GM12892 (cell line): ENCODE results near the gene UGT1A10.

Experiments
- POLR2A ChIP-seq: IDR thresholded peaks from 2 replicates; pipeline ENCODE4 v1.6.1; 2011; ENCODE audit warnings: low read depth, low read length, control low read depth
- POLR2AphosphoS5 ChIP-seq: IDR thresholded peaks from 2 replicates; pipeline ENCODE4 v1.6.1; 2011; ENCODE audit warnings: low read depth, low read length, control low read depth

- no peak for TF ChIP-seq POLR2AphosphoS5
- TF ChIP-seq POLR2A = no peak
Measured at GRCh38 chr2:233810385-233810784, 174.1 kb downstream of the UGT1A10 start.
